Mesodermal cell (in vitro differentiated cells): ENCODE data around the gene RUFY2.
A peak's percentile ranks its signal among the peaks of the same experiment; 100 is the strongest.

Experiments
- H3K27ac ChIP-seq: 2 replicates; pipeline ENCODE4 v1.7.0; 2013; ENCODE audit warnings: mild to moderate bottlenecking, low read depth, low read length, moderate library complexity; ENCODE audit not compliant: severe bottlenecking
- H3K36me3 ChIP-seq: 2 replicates; pipeline ENCODE4 v1.7.1; 2013; ENCODE audit warnings: mild to moderate bottlenecking, low read length, moderate library complexity; ENCODE audit not compliant: control insufficient read depth, insufficient read depth
- H3K4me1 ChIP-seq: one replicate; pipeline ENCODE4 v1.7.1; 2013; ENCODE audit warnings: mild to moderate bottlenecking, low read length; ENCODE audit not compliant: insufficient read depth, control insufficient read depth, poor library complexity, severe bottlenecking
- H3K4me3 ChIP-seq: 2 replicates; pipeline ENCODE4 v1.7.0; 2013; ENCODE audit warnings: low read length, control low read depth, mild to moderate bottlenecking; ENCODE audit not compliant: insufficient read depth, poor library complexity, severe bottlenecking; ENCODE audit errors: extremely low read depth
- H3K9me3 ChIP-seq: 2 replicates; pipeline ENCODE4 v1.7.1; 2013; ENCODE audit warnings: mild to moderate bottlenecking, low read length, moderate library complexity; ENCODE audit not compliant: control insufficient read depth
- WGBS, 2 experiments: methylation state at CpG; one replicate each; pipeline ENCODE4 v1.1.5; 2013; ENCODE audit warnings: missing lambda C conversion rate in 2 of 2; ENCODE audit not compliant: insufficient coverage in 2 of 2; 5-methylcytosine and 5-hydroxymethylcytosine counted together

Gene RUFY2

GRCh38 chr10:68296843-68297663 lies 110.0 kb downstream of the RUFY2 start:
- Histone ChIP-seq H3K9me3 (no peaks in the 10 kb centered on the region), H3K4me1 (no peaks in the 10 kb centered on the region), H3K27ac (peak overlapping the region; percentile 30), H3K4me3 (no peak overlapping the region), H3K36me3 (no peaks in the 10 kb centered on the region)
- WGBS, 2 experiments = 72 to 80% methylated on average over 7 of the region's 9 CpGs
